Neuron (in vitro differentiated cells): ENCODE measurements around the gene DRC1.

Experiments
- H2AFZ ChIP-seq: one replicate; pipeline ENCODE4 v1.6.1; 2013; ENCODE audit warnings: low read depth, mild to moderate bottlenecking, inconsistent platforms, low read length, moderate library complexity
- H3K27me3 ChIP-seq: one replicate; pipeline ENCODE4 v1.6.1; 2013; ENCODE audit warnings: low read length; ENCODE audit not compliant: insufficient read depth
- H3K36me3 ChIP-seq: one replicate; pipeline ENCODE4 v1.6.1; 2013; ENCODE audit warnings: low read length; ENCODE audit not compliant: insufficient read depth
- H3K4me1 ChIP-seq: one replicate; pipeline ENCODE4 v1.6.1; 2013; ENCODE audit warnings: low read length; ENCODE audit not compliant: insufficient read depth
- H3K4me3 ChIP-seq: 2 replicates; pipeline ENCODE4 v1.5.1; 2013; ENCODE audit warnings: mild to moderate bottlenecking, low read length, moderate library complexity
- H3K9me3 ChIP-seq: one replicate; pipeline ENCODE4 v1.6.1; 2013; ENCODE audit warnings: low read length

Gene DRC1

DNA sequence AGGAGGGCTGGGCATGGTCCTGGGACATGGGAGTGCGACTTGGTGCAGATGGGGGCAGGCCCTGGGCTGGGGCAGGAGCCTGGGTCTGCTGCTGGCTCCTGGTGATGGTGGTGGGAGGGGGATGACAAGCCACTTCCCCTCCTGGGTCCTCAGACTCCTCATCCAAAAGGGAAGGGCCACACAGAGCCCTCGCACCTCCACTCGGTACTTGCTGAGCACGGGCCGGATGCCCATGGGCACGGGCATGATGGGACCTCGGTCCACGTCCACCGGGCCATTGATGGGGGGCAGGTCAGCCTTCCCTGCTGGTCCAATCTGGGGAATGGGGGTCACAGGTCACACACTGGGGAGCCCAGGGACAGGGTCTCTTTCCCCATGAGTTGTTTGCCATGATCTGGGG, 72.1 kb downstream of the DRC1 start:
- Histone ChIP-seq H3K4me1 (no peaks in the 10 kb centered on the region), H3K27me3 (no peaks in the 10 kb centered on the region), H3K4me3 (no peak overlapping the region), H3K36me3 (no peaks in the 10 kb centered on the region), H3K9me3 (peaks cover 11% of the 10 kb centered on the region), H2AFZ (no peak overlapping the region)

DNA sequence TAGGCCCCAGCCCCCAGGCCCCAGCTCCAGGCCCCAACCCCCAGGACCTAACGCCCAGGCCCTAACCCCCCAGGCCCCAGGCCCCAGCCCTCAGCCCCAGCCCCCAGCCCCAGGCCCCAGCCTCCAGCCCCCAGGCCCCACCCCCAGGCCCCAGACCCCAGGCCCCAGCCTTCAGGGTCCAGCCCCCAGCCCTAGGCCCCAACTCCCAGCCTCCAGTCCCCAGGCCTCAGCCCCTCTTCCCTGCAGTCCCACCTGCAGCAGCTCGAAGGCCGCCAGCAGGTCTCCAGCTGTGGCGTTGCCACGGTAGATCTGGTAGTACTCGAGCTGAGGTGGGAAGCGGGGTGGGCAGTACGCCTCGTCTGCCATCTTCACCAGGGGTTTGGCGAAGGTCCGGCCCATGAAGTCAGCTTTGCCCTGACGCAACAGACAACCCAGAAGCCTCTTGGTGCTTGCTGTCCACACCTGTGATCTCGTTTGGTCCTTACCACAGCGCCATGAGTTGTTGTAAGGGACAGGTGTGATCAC, 72.6 kb downstream of the DRC1 start:
- Histone ChIP-seq H2AFZ (no peak overlapping the region), H3K4me3 (no peak overlapping the region), H3K27me3 (no peaks in the 10 kb centered on the region), H3K9me3 (peaks cover 11% of the 10 kb centered on the region), H3K36me3 (no peaks in the 10 kb centered on the region), H3K4me1 (no peaks in the 10 kb centered on the region)

GRCh38 chr2:26475037-26475436, 73.3 kb downstream of the DRC1 start:
- Histone ChIP-seq H2AFZ (no peak overlapping the region), H3K4me1 (no peaks in the 10 kb centered on the region), H3K9me3 (peaks cover 4% of the 10 kb centered on the region), H3K27me3 (no peaks in the 10 kb centered on the region), H3K36me3 (no peaks in the 10 kb centered on the region), H3K4me3 (no peak overlapping the region)

- H3K4me1 ChIP-seq, result no peaks in the 10 kb centered on the region
- H3K27me3 ChIP-seq, result no peaks in the 10 kb centered on the region
- H3K36me3 ChIP-seq, result no peaks in the 10 kb centered on the region
- no peak overlapping the region for H2AFZ ChIP-seq
- H3K4me3 ChIP-seq, result no peak overlapping the region
- no peaks in the 10 kb centered on the region for H3K9me3 ChIP-seq
Measured at GRCh38 chr2:26475832-26476501, 74.2 kb downstream of the DRC1 start.

DNA sequence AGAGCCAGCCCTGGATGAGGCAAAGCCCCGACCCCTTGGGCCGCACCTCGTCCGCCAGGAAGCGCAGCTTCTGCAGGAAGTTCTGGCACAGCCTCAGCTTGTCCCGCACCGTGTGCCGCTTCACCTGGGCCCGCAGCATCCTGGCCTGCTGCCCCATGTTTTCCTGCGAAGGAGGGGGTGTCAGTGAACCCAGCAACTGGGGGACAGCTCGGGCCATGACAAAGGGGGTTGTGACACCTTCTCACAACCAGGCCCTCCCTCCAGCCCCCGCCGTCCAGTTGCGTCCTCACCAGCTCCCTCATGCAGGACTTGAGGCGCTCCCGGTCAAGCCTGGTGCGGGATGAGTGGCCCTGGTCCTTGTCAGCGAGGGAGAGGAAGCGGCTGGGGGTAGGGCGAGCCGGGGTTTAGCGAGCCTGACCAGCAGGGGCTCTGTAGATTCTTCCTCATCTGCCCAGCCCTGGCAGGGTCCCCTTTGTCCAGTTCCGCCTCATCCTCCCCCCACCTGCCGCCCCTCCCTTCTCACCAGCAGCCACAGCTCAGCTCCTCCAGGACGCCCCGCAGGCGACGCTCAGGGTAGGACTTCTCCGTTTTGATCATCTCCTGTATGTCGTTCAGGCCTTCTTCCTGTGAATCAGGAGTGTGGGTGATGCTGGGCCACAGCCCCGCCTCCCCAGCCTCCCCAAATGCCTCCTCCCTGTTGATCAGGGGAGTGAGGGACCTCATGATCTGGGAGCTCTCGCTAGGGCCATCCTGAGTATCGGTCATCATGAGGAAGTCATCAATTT, 75.6 kb downstream of the DRC1 start:
- Histone ChIP-seq H3K9me3 (no peaks in the 10 kb centered on the region), H3K36me3 (no peaks in the 10 kb centered on the region), H3K4me1 (no peaks in the 10 kb centered on the region), H3K27me3 (no peaks in the 10 kb centered on the region), H2AFZ (no peak overlapping the region), H3K4me3 (no peak overlapping the region)

DNA sequence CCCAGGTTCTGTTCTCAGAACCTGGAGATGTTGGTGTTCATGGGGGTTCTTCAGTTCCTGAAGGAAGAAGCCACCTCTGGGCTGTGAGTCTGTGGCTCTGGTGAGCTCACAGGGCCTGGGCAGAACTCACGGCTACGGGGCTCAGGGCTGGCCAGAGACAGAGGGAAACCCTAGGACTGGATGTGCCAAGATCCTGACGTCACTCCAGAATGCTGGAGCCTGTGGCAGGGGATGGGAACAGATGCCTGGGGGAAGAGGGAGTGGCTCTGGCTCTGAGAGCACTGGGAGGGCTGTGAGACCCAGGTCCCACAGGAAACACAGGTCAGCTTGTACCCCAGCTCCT, 76.2 kb downstream of the DRC1 start, which contains the start of gene OTOF:
Gene OTOF, minus strand, starts transcription at position 214 of the 343 bp plus-strand sequence.
- Histone ChIP-seq H3K36me3 (no peaks in the 10 kb centered on the region), H3K4me1 (no peaks in the 10 kb centered on the region), H3K9me3 (no peaks in the 10 kb centered on the region), H2AFZ (no peak within 1 kb of the TSS), H3K4me3 (no peak within 1 kb of the TSS), H3K27me3 (no peaks in the 10 kb centered on the region)

- no peaks in the 10 kb centered on the region for H3K4me1 ChIP-seq
- no peaks in the 10 kb centered on the region for H3K9me3 ChIP-seq
- H3K36me3 ChIP-seq, result no peaks in the 10 kb centered on the region
- H3K27me3 ChIP-seq, result no peaks in the 10 kb centered on the region
- H2AFZ ChIP-seq, result no peak overlapping the region
- H3K4me3 ChIP-seq, result no peak overlapping the region
Measured at GRCh38 chr2:26478366-26478765, 76.6 kb downstream of the DRC1 start.

GRCh38 chr2:26479131-26479788, 77.5 kb downstream of the DRC1 start:
- no peaks in the 10 kb centered on the region for H3K36me3 ChIP-seq
- no peaks in the 10 kb centered on the region for H3K9me3 ChIP-seq
- no peak overlapping the region for H3K4me3 ChIP-seq
- H3K4me1 ChIP-seq, result no peaks in the 10 kb centered on the region
- no peak overlapping the region for H2AFZ ChIP-seq
- no peaks in the 10 kb centered on the region for H3K27me3 ChIP-seq

DNA sequence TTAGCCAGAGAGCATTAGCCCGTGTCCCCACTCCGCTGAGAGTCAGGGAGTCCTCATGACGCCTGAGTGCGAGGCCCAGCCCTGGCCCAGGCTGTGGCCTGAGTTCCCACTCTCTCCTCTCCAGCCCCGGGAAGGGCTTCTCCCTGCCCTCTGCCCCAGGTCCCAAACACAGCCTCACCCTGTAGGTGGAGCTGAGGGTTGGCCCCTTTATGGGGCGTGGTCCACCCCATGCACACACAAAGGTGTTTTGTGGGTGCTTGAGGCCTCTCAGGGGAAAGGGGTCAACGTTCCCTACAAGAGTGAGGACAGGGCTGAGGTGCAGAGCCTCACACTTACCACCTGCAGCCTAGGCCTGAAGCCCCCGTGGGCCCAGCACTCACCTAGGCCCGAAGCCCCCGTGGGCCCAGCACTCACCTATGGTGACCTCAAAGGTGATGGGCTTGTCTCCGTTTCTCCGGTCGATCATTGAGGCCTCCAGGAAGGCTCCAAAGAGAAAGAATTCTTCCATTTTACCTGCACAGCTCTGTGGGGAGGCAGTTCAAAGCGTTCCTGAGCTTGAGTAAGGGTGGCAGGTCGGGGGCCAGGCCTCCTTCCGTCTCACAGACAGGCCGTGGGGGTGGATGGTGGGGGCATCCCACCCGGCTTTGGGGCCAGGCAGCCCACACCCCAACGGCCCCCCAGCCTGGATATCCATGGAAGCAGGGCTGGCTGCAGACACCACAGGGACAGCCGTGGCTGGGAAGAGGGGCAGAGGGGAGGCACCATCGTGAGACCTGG, 78.3 kb downstream of the DRC1 start:
- Histone ChIP-seq H3K9me3 (no peaks in the 10 kb centered on the region), H3K4me3 (no peak overlapping the region), H3K27me3 (no peaks in the 10 kb centered on the region), H3K36me3 (no peaks in the 10 kb centered on the region), H2AFZ (no peak overlapping the region), H3K4me1 (no peaks in the 10 kb centered on the region)

- H2AFZ ChIP-seq, result no peak overlapping the region
- H3K4me1 ChIP-seq, result no peaks in the 10 kb centered on the region
- H3K27me3 ChIP-seq, result no peaks in the 10 kb centered on the region
- no peaks in the 10 kb centered on the region for H3K36me3 ChIP-seq
- H3K9me3 ChIP-seq, result no peaks in the 10 kb centered on the region
- H3K4me3 ChIP-seq, result no peak overlapping the region
Measured at GRCh38 chr2:26480566-26481423, 79.1 kb downstream of the DRC1 start.

- Histone ChIP-seq H3K9me3 (no peaks in the 10 kb centered on the region), H3K27me3 (no peaks in the 10 kb centered on the region), H2AFZ (no peak overlapping the region), H3K36me3 (no peaks in the 10 kb centered on the region), H3K4me1 (no peaks in the 10 kb centered on the region), H3K4me3 (no peak overlapping the region)
Measured at GRCh38 chr2:26481706-26482105, 80.0 kb downstream of the DRC1 start.
